ENCODE measurements around the gene GNB5. TPM values are rescaled to one million over a fixed set of nuclear protein-coding genes. Genes with fewer than 3 reads are reported as not detected.

Gene GNB5
- polyA plus RNA-seq, 2 donors = 5.1 to 8.7 TPM

DNA sequence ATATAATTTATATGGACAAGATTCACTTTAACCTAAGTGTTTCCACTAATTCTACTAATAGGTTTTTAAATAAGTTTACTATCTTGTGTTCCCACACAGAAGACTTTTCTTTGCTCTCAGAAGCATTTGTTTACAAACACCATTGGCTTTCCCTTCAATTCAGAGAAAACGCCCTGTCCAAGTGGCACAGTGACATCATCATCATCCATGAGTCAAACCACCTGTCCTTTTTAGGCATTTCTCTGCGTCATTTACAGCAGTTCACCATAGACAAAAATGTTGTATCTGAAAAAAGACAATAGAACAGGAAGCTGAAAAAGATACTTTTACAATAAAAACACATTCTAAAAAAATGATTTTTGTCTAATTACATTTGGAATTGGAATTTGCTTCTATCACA, 69.3 kb downstream of the GNB5 start:
- Histone ChIP-seq H3K27ac (ENCODE audit: low read depth in 2 of 2, low read length in 1 of 2) (no peak overlapping the region), H3K4me1 (ENCODE audit: control insufficient read depth in 2 of 2, insufficient read depth in 2 of 2, low read length in 1 of 2) (peaks cover 0 to 2% of the 10 kb centered on the region in 2 donors), H3K9me3 (ENCODE audit: control insufficient read depth in 2 of 2, insufficient read depth in 1 of 2, low read depth in 1 of 2, low read length in 1 of 2) (no peaks in the 10 kb centered on the region), H3K36me3 (ENCODE audit: control insufficient read depth in 2 of 2, insufficient read depth in 2 of 2, low read length in 1 of 2) (no peaks in the 10 kb centered on the region), H3K27me3 (ENCODE audit: control insufficient read depth in 1 of 2, insufficient read depth in 2 of 2, low read length in 2 of 2) (no peaks in the 10 kb centered on the region), H3K4me3 (ENCODE audit: low read depth in 1 of 2, low read length in 2 of 2) (no peak overlapping the region)
- WGBS, 2 donors = 82% methylated on average over 2 of the region's 2 CpGs

DNA sequence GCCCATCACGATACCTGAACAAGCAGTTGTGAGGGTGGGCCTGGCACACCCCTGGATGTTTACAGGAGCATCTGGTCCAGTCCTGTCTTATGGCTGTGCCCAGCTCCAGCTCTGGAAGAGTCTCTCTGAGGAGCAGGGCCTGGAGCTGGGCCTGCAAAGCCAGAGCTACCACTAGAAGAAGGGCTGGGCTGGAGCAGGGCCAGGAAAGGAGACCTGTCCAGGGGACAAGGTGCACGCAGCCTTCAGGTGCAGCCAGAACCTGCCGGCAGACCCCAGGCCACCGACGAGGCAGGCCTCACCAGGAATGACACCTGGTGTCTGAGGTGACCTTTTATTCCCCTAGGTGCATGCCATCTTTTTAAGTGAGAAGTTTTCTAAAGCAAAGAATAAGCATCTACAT, 70.2 kb downstream of the GNB5 start:
- Histone ChIP-seq H3K4me3 (ENCODE audit: low read depth in 1 of 2, low read length in 2 of 2) (no peak overlapping the region), H3K27ac (ENCODE audit: low read depth in 2 of 2, low read length in 1 of 2) (no peak overlapping the region), H3K27me3 (ENCODE audit: control insufficient read depth in 1 of 2, insufficient read depth in 2 of 2, low read length in 2 of 2) (no peaks in the 10 kb centered on the region), H3K4me1 (ENCODE audit: control insufficient read depth in 2 of 2, insufficient read depth in 2 of 2, low read length in 1 of 2) (peaks cover 0 to 2% of the 10 kb centered on the region in 2 donors), H3K9me3 (ENCODE audit: control insufficient read depth in 2 of 2, insufficient read depth in 1 of 2, low read depth in 1 of 2, low read length in 1 of 2) (no peaks in the 10 kb centered on the region), H3K36me3 (ENCODE audit: control insufficient read depth in 2 of 2, insufficient read depth in 2 of 2, low read length in 1 of 2) (no peaks in the 10 kb centered on the region)
- WGBS, 2 donors = 93 to 95% methylated on average over 5 of the region's 5 CpGs

DNA sequence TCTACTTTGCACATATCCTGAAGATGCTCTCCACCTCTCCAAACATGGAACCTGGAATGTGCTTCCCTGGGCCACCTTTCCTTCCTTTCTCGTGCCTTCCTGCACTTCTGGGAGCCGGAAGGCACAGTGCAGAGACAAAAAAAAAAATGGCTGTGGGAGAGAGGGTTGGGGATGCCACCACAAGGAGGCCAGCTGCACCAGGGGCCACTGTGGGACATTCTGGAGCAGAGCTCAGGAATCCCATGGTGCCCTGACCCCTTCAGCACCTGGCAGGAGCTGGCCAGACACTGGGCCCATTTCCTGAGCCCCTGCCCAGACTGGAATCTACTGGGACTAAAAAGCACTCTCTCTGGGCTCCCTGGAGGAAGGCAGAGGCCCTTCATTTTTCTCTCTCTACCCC, 70.7 kb downstream of the GNB5 start:
- WGBS, 2 donors = 88 to 90% methylated on average over 2 of the region's 2 CpGs
- H3K4me3 ChIP-seq (ENCODE audit: low read depth in 1 of 2, low read length in 2 of 2) = no peak overlapping the region
- H3K4me1 ChIP-seq (ENCODE audit: control insufficient read depth in 2 of 2, insufficient read depth in 2 of 2, low read length in 1 of 2) = peaks cover 0 to 2% of the 10 kb centered on the region in 2 donors
- no peaks in the 10 kb centered on the region for H3K27me3 ChIP-seq (ENCODE audit: control insufficient read depth in 1 of 2, insufficient read depth in 2 of 2, low read length in 2 of 2)
- H3K9me3 ChIP-seq (ENCODE audit: control insufficient read depth in 2 of 2, insufficient read depth in 1 of 2, low read depth in 1 of 2, low read length in 1 of 2) = no peaks in the 10 kb centered on the region
- H3K36me3 ChIP-seq (ENCODE audit: control insufficient read depth in 2 of 2, insufficient read depth in 2 of 2, low read length in 1 of 2) = no peaks in the 10 kb centered on the region
- H3K27ac ChIP-seq (ENCODE audit: low read depth in 2 of 2, low read length in 1 of 2) = no peak overlapping the region

DNA sequence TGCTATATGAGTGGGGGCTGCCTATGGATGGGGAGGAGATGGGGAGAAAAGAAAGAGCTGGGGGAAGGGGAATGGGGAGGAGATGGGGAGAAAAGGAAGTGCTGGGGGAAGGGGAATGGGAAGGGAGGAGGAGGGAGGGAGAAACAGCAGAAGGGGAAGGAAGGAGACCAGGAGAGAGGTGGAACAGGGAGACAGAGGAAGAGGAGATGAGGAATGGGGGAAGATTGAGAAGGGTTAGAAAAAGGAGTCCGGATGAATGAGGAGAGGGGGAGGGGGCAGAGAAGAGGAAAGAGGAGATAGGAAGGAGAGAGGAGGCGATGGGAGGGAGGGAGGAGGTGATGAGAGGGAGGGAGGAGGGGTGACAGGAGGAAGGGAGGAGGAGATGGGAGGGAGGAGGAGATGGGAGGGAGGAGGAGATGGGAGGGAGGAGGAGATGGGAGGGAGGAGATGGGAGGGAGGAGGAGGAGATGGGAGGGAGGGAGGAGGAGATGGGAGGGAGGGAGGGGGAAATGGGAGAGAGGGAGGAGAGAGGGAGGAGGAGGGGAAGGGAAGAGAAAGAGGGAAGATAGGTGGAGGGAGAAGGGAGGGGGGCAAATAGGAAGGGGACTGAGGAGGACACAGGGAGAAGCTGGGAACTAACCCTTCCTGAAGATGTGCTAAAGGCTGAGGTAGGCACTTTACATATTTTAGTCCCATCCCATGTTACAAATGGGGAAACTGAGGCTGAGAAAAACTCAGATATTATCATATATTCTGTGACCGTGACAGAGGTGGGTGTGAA, 72.0 kb downstream of the GNB5 start:
- Histone ChIP-seq H3K4me3 (ENCODE audit: low read depth in 1 of 2, low read length in 2 of 2) (no peak overlapping the region), H3K27ac (ENCODE audit: low read depth in 2 of 2, low read length in 1 of 2) (no peak overlapping the region), H3K36me3 (ENCODE audit: control insufficient read depth in 2 of 2, insufficient read depth in 2 of 2, low read length in 1 of 2) (no peaks in the 10 kb centered on the region), H3K4me1 (ENCODE audit: control insufficient read depth in 2 of 2, insufficient read depth in 2 of 2, low read length in 1 of 2) (no peaks in the 10 kb centered on the region), H3K27me3 (ENCODE audit: control insufficient read depth in 1 of 2, insufficient read depth in 2 of 2, low read length in 2 of 2) (no peaks in the 10 kb centered on the region), H3K9me3 (ENCODE audit: control insufficient read depth in 2 of 2, insufficient read depth in 1 of 2, low read depth in 1 of 2, low read length in 1 of 2) (no peaks in the 10 kb centered on the region)
- 78 to 82% methylated on average over 3 of the region's 3 CpGs for WGBS, 2 donors

DNA sequence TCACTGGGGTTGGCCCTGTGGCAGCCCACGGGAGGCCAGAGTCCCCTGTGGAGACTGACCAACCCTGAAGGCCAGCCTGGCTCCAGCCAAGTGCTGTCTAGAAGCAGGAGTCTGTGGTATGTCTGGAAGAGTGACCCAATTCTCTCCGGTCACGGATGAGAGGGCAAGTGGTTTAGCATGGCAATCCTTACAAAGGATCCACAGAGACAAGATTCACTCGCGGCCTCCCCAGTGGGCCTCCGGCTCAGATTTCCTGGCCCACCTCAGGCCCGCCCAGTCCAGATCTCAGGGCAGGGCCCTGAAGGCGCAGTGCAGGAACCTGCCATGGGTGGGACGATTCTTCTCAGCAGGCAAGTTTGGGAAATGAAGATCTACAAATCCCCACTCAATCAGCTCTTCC, 73.6 kb downstream of the GNB5 start:
- Histone ChIP-seq H3K4me1 (ENCODE audit: control insufficient read depth in 2 of 2, insufficient read depth in 2 of 2, low read length in 1 of 2) (no peaks in the 10 kb centered on the region), H3K27ac (ENCODE audit: low read depth in 2 of 2, low read length in 1 of 2) (no peak overlapping the region), H3K27me3 (ENCODE audit: control insufficient read depth in 1 of 2, insufficient read depth in 2 of 2, low read length in 2 of 2) (no peaks in the 10 kb centered on the region), H3K36me3 (ENCODE audit: control insufficient read depth in 2 of 2, insufficient read depth in 2 of 2, low read length in 1 of 2) (no peaks in the 10 kb centered on the region), H3K4me3 (ENCODE audit: low read depth in 1 of 2, low read length in 2 of 2) (no peak overlapping the region), H3K9me3 (ENCODE audit: control insufficient read depth in 2 of 2, insufficient read depth in 1 of 2, low read depth in 1 of 2, low read length in 1 of 2) (no peaks in the 10 kb centered on the region)
- WGBS, 2 donors = 91 to 93% methylated on average over 9 of the region's 9 CpGs

DNA sequence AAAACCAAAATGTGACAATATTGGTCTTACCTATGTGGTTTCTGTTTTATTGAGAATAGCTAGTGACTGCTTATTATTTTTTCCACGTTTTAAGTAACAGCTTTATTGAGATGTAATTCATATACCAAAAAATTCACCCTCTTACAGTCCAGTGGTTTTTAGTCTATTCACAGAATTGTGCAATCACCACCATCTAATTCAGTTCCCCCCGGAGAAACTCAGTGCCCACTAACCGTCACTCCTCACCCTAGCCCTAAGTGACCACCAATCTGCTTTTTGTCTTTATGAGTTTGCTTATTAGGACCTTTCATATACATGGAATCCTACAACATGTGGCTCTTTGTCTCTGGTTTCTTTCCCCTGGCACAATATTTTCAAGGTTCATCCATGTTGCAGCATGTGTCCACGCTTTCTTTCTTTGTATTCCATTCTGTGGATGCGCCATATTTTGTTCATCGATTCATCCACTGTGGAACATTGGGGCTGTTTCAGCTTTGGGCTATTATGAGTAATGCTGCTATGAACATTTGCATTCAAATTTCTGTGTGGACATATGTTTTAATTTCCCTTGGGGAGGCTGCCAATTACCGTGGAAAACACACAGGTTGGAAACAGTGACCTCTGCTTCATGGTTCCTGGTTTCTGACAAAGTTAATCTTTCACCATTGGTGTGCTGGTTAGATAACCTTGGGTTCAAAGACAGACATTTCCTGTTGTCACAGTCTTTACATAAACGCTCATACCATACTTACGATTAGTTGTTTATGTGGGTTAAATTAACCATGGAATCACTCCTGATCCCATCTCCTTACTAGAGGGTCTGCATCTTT, 75.4 kb downstream of the GNB5 start:
- no peaks in the 10 kb centered on the region for H3K4me1 ChIP-seq (ENCODE audit: control insufficient read depth in 2 of 2, insufficient read depth in 2 of 2, low read length in 1 of 2)
- 64 to 65% methylated on average over 9 of the region's 9 CpGs for WGBS, 2 donors
- no peaks in the 10 kb centered on the region for H3K36me3 ChIP-seq (ENCODE audit: control insufficient read depth in 2 of 2, insufficient read depth in 2 of 2, low read length in 1 of 2)
- no peak overlapping the region for H3K4me3 ChIP-seq (ENCODE audit: low read depth in 1 of 2, low read length in 2 of 2)
- H3K27me3 ChIP-seq (ENCODE audit: control insufficient read depth in 1 of 2, insufficient read depth in 2 of 2, low read length in 2 of 2) = no peaks in the 10 kb centered on the region
- no peak overlapping the region for H3K27ac ChIP-seq (ENCODE audit: low read depth in 2 of 2, low read length in 1 of 2)
- H3K9me3 ChIP-seq (ENCODE audit: control insufficient read depth in 2 of 2, insufficient read depth in 1 of 2, low read depth in 1 of 2, low read length in 1 of 2) = no peaks in the 10 kb centered on the region

DNA sequence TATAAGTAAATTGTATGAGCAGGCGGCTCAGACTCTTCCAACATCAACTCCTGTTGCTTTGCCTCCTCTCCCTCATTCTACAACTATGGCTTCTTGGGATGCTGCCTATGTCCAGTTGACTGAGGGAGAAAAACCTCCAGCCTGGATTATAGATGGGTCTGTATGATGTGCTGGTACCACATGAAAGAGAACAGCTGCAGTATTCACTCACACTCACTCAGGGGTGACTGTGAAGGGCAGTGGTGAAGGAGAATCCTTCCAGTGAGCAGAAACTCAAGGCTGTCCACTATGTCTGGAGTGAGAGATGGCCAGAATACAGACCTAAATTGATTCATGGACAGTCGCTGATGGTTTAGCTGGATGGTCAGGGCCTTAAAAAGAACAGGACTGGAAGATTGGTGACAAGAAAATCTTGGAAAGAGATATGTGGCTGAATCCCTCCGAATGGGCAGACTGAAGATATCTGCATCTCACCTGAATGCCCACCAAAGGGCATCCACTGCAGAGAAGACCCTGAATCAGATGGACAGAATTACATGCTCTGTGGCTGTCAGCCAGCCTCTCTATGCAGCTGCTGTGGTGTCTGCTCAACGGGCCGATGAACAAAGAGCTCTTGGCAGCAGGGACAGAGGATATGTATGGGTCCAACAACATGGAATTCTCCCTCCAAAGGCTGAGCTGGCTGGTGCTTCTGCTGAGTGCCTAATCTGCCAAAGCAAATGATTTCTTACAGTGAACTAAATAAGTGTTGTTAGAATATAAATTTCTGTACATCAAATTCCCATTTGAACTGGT, 76.7 kb downstream of the GNB5 start:
- H3K27ac ChIP-seq (ENCODE audit: low read depth in 2 of 2, low read length in 1 of 2) = no peak overlapping the region
- H3K9me3 ChIP-seq (ENCODE audit: control insufficient read depth in 2 of 2, insufficient read depth in 1 of 2, low read depth in 1 of 2, low read length in 1 of 2) = no peaks in the 10 kb centered on the region
- 68 to 73% methylated on average over 5 of the region's 5 CpGs for WGBS, 2 donors
- H3K4me1 ChIP-seq (ENCODE audit: control insufficient read depth in 2 of 2, insufficient read depth in 2 of 2, low read length in 1 of 2) = no peaks in the 10 kb centered on the region
- H3K4me3 ChIP-seq (ENCODE audit: low read depth in 1 of 2, low read length in 2 of 2) = no peak overlapping the region
- H3K27me3 ChIP-seq (ENCODE audit: control insufficient read depth in 1 of 2, insufficient read depth in 2 of 2, low read length in 2 of 2) = no peaks in the 10 kb centered on the region
- no peaks in the 10 kb centered on the region for H3K36me3 ChIP-seq (ENCODE audit: control insufficient read depth in 2 of 2, insufficient read depth in 2 of 2, low read length in 1 of 2)

DNA sequence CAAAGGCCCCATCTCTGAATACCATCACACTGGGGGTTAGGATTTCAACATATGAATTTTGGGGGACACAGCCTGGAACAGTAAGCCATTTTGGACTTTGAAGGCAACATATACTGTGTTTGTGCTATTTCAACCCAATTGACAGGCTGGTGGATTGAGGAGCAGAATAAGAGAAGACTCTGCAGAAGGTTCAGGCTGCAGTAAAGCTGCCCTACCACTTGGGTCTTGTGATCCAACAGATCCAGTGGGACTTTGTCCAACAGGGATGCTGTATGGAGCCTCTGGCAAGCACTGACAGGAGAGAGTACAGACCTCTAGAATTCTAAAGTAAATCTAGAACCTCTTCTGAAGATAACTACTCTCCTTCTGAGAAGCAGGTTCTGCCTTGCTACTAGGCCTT, 77.5 kb downstream of the GNB5 start:
- no peak overlapping the region for H3K4me3 ChIP-seq (ENCODE audit: low read depth in 1 of 2, low read length in 2 of 2)
- no peak overlapping the region for H3K27ac ChIP-seq (ENCODE audit: low read depth in 2 of 2, low read length in 1 of 2)
- H3K27me3 ChIP-seq (ENCODE audit: control insufficient read depth in 1 of 2, insufficient read depth in 2 of 2, low read length in 2 of 2) = no peaks in the 10 kb centered on the region
- H3K36me3 ChIP-seq (ENCODE audit: control insufficient read depth in 2 of 2, insufficient read depth in 2 of 2, low read length in 1 of 2) = no peaks in the 10 kb centered on the region
- H3K9me3 ChIP-seq (ENCODE audit: control insufficient read depth in 2 of 2, insufficient read depth in 1 of 2, low read depth in 1 of 2, low read length in 1 of 2) = no peaks in the 10 kb centered on the region
- no peaks in the 10 kb centered on the region for H3K4me1 ChIP-seq (ENCODE audit: control insufficient read depth in 2 of 2, insufficient read depth in 2 of 2, low read length in 1 of 2)

DNA sequence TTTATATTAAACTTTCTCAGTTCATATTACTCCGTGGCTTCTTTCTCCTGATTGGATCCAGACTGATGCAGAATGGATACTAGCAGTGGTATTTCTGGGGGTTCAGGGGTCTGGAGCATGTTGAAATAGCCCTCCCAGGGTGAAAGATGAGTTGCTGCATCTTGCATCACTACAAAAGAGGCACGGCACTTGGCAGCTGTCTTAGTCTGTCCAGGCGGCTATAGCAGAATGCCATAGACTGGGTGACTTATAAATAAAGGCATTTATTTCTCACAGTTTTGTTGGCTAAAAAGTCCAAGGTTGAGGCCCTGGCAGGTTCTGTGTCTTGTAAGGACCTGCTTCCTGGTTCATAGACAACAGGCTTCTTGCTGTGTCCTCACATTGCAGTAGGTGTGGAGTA, 78.0 kb downstream of the GNB5 start:
- Histone ChIP-seq H3K4me1 (ENCODE audit: control insufficient read depth in 2 of 2, insufficient read depth in 2 of 2, low read length in 1 of 2) (no peaks in the 10 kb centered on the region), H3K9me3 (ENCODE audit: control insufficient read depth in 2 of 2, insufficient read depth in 1 of 2, low read depth in 1 of 2, low read length in 1 of 2) (no peaks in the 10 kb centered on the region), H3K4me3 (ENCODE audit: low read depth in 1 of 2, low read length in 2 of 2) (no peak overlapping the region), H3K27me3 (ENCODE audit: control insufficient read depth in 1 of 2, insufficient read depth in 2 of 2, low read length in 2 of 2) (no peaks in the 10 kb centered on the region), H3K36me3 (ENCODE audit: control insufficient read depth in 2 of 2, insufficient read depth in 2 of 2, low read length in 1 of 2) (no peaks in the 10 kb centered on the region), H3K27ac (ENCODE audit: low read depth in 2 of 2, low read length in 1 of 2) (no peak overlapping the region)
- 92 to 94% methylated on average over 3 of the region's 3 CpGs for WGBS, 2 donors
